CD14-positive monocyte (primary cell): Measurements from ENCODE around the gene DUS4L. TPM values are rescaled to one million over a fixed set of nuclear protein-coding genes. Genes with fewer than 3 reads are reported as not detected.
A peak's percentile ranks its signal among the peaks of the same experiment; 100 is the strongest.

ENCODE experiments used
- DNase-seq, 3 donors: peaks; one replicate each; pipeline ENCODE4 v3.0.0-alpha.2; 2011 to 2022
- H2AFZ ChIP-seq: 2 replicates; pipeline ENCODE4 v1.6.0; 2012; ENCODE audit warnings: mild to moderate bottlenecking, low read depth, low read length, inconsistent platforms; ENCODE audit not compliant: insufficient read depth, poor library complexity, severe bottlenecking
- H3K27ac ChIP-seq, 2 donors: 1 replicate in 1 of 2; 2 replicates in 1 of 2; pipeline ENCODE4 v1.5.1; 2012 to 2013; ENCODE audit warnings: low read length in 2 of 2, control low read depth in 1 of 2, inconsistent platforms in 1 of 2, low read depth in 1 of 2, mild to moderate bottlenecking in 1 of 2
- H3K27me3 ChIP-seq, 2 donors: one replicate each; pipeline versions ENCODE4 v1.6.0 to v1.6.1; 2011 to 2013; ENCODE audit warnings: low read length in 2 of 2; ENCODE audit not compliant: control insufficient read depth in 2 of 2, insufficient read depth in 2 of 2
- H3K36me3 ChIP-seq, 2 donors: replicated peaks in 1 of 2; 1 replicate in 1 of 2; 2 replicates in 1 of 2; pipeline versions ENCODE4 v1.5.1 to v1.6.1; 2012 to 2013; ENCODE audit warnings: low read length in 2 of 2, control low read depth in 1 of 2, inconsistent platforms in 1 of 2, mild to moderate bottlenecking in 1 of 2; ENCODE audit not compliant: insufficient read depth in 2 of 2, control insufficient read depth in 1 of 2
- H3K4me1 ChIP-seq, 2 donors: 1 replicate in 1 of 2; 2 replicates in 1 of 2; pipeline versions ENCODE4 v1.5.1 to v1.6.1; 2012 to 2013; ENCODE audit warnings: low read length in 2 of 2, control low read depth in 1 of 2, inconsistent platforms in 1 of 2, mild to moderate bottlenecking in 1 of 2, moderate library complexity in 1 of 2; ENCODE audit not compliant: insufficient read depth in 2 of 2, control insufficient read depth in 1 of 2
- H3K4me2 ChIP-seq: replicated peaks from 2 replicates; pipeline ENCODE3; 2012; ENCODE audit warnings: low read length, moderate library complexity, mild to moderate bottlenecking; ENCODE audit not compliant: poor library complexity, severe bottlenecking; ENCODE audit errors: extremely low read depth
- H3K4me3 ChIP-seq, 3 experiments: fragments of 200-600 bp in 1 of 3; sonication (generic) in 1 of 3; replicated peaks in 1 of 3; 1 replicate in 2 of 3; 2 replicates in 1 of 3; pipeline ENCODE4 v1.5.1; 2011 to 2013; ENCODE audit warnings: low read length in 3 of 3, mild to moderate bottlenecking in 3 of 3, control low read depth in 2 of 3, low read depth in 2 of 3, inconsistent platforms in 1 of 3, moderate library complexity in 1 of 3
- H3K79me2 ChIP-seq: 2 replicates; pipeline ENCODE4 v1.6.0; 2012; ENCODE audit warnings: mild to moderate bottlenecking, control low read depth, inconsistent platforms, low read length, moderate library complexity; ENCODE audit not compliant: insufficient read depth
- H3K9ac ChIP-seq: 2 replicates; pipeline ENCODE4 v1.6.0; 2017; ENCODE audit warnings: low read length, mild to moderate bottlenecking; ENCODE audit not compliant: insufficient read depth, poor library complexity, severe bottlenecking
- H3K9me3 ChIP-seq, 2 donors: replicated peaks in 1 of 2; 1 replicate in 1 of 2; 2 replicates in 1 of 2; pipeline versions ENCODE4 v1.5.1 to v1.6.1; 2012 to 2013; ENCODE audit warnings: low read length in 2 of 2, control low read depth in 1 of 2; ENCODE audit not compliant: control insufficient read depth in 1 of 2, insufficient read depth in 1 of 2
- H4K20me1 ChIP-seq: 2 replicates; pipeline ENCODE4 v1.6.0; 2012; ENCODE audit warnings: mild to moderate bottlenecking, low read length, control low read depth, moderate library complexity; ENCODE audit not compliant: insufficient read depth
- H3K27ac Mint-ChIP-seq, 7 donors: one replicate each; pipeline ENCODE4 v1.8.0; 2020; ENCODE audit warnings: mild to moderate bottlenecking in 7 of 7, mixed read lengths in 7 of 7, moderate library complexity in 6 of 7, inconsistent platforms in 2 of 7
- H3K27me3 Mint-ChIP-seq, 3 donors: one replicate each; pipeline ENCODE4 v1.8.0; 2021 to 2022; ENCODE audit warnings: low read depth in 3 of 3, mild to moderate bottlenecking in 3 of 3, mixed read lengths in 3 of 3, moderate library complexity in 3 of 3, inconsistent platforms in 1 of 3
- H3K36me3 Mint-ChIP-seq, 2 donors: one replicate each; pipeline ENCODE4 v1.8.0; 2020; ENCODE audit warnings: mixed read lengths in 2 of 2, inconsistent platforms in 1 of 2, mild to moderate bottlenecking in 1 of 2
- H3K4me1 Mint-ChIP-seq: one replicate; pipeline ENCODE4 v1.8.0; 2020; ENCODE audit warnings: mild to moderate bottlenecking, mixed read lengths
- H3K4me3 Mint-ChIP-seq, 2 donors: one replicate each; pipeline ENCODE4 v1.8.0; 2020; ENCODE audit warnings: mild to moderate bottlenecking in 2 of 2, mixed read lengths in 2 of 2, moderate library complexity in 1 of 2
- H3K9me3 Mint-ChIP-seq, 7 donors: one replicate each; pipeline ENCODE4 v1.8.0; 2020 to 2022; ENCODE audit warnings: mixed read lengths in 7 of 7, mild to moderate bottlenecking in 6 of 7, moderate library complexity in 6 of 7, inconsistent platforms in 2 of 7
- CTCF ChIP-seq: fragments of 200-600 bp; IDR thresholded peaks from one replicate; pipeline ENCODE4 v1.8.0; 2022; ENCODE audit warnings: antibody characterized with exemption, mild to moderate bottlenecking
- WGBS: methylation state at CpG from one replicate; pipeline ENCODE4 v1.1.5; 2013; ENCODE audit warnings: missing lambda C conversion rate; ENCODE audit not compliant: insufficient coverage; 5-methylcytosine and 5-hydroxymethylcytosine counted together
- intact Hi-C, 2 donors: fragments of 100-400 bp; cut with micrococcal nuclease; formaldehyde crosslinking; loops; one replicate each; pipeline versions ENCODE4 v1.15.0 to v1.15.1; 2023
- polyA plus RNA-seq, 3 donors: library from polyadenylated mRNA; depleted of rRNA in 1 of 3; unstranded in 2 of 3; stranded (reverse) in 1 of 3; fragments of 300-500 nt in 2 of 3; fragments of >200 nt in 1 of 3; fragmentation: Illumina TruSeq in 2 of 3; gene quantifications; 1 replicate in 2 of 3; 2 replicates in 1 of 3; pipeline ENCODE4 v1.2.3, GENCODE V29; 2012 to 2021

The DUS4L gene
- polyA plus RNA-seq, 3 donors, result 1.6 to 2.3 (median 1.7) TPM

GRCh38 chr7:107600816-107601215, 37.0 kb downstream of the DUS4L start:
- H3K9me3 ChIP-seq, result no peaks in the 10 kb centered on the region
- no peak overlapping the region for H3K27ac ChIP-seq
- DNase-seq, result no peak
- no CpG with 5 or more reads among the region's 2 CpGs for WGBS
- no peaks in the 10 kb centered on the region for H3K4me1 Mint-ChIP-seq
- H2AFZ ChIP-seq, result no peak overlapping the region
- H3K27ac Mint-ChIP-seq, result peak overlapping the region in 1 of 7 donors; percentile 26
- H3K9ac ChIP-seq, result no peak overlapping the region
- no peaks in the 10 kb centered on the region for H3K4me1 ChIP-seq
- H3K4me3 Mint-ChIP-seq, result no peak overlapping the region
- no peaks in the 10 kb centered on the region for H3K27me3 ChIP-seq
- peaks cover 43 to 49% of the 10 kb centered on the region in 2 donors for H3K36me3 Mint-ChIP-seq
- H3K27me3 Mint-ChIP-seq, result no peaks in the 10 kb centered on the region
- no peaks in the 10 kb centered on the region for H3K79me2 ChIP-seq
- TF ChIP-seq CTCF, result no peak
- H3K9me3 Mint-ChIP-seq, result no peaks in the 10 kb centered on the region
- peaks cover 35 to 80% of the 10 kb centered on the region in 2 donors for H3K36me3 ChIP-seq
- no peak overlapping the region for H3K4me2 ChIP-seq
- no peaks in the 10 kb centered on the region for H4K20me1 ChIP-seq
- intact Hi-C loops, result no loop called here
- H3K4me3 ChIP-seq, result no peak overlapping the region

GRCh38 chr7:107605218-107605815, 41.5 kb downstream of the DUS4L start:
- H3K9me3 Mint-ChIP-seq, result no peaks in the 10 kb centered on the region
- H3K9me3 ChIP-seq, result no peaks in the 10 kb centered on the region
- no peaks in the 10 kb centered on the region for H3K4me1 ChIP-seq
- H4K20me1 ChIP-seq, result no peaks in the 10 kb centered on the region
- no peak for DNase-seq
- H3K4me3 Mint-ChIP-seq, result no peak overlapping the region
- H3K36me3 ChIP-seq, result peaks cover 22 to 69% of the 10 kb centered on the region in 2 donors
- H3K27ac ChIP-seq, result no peak overlapping the region
- H3K4me3 ChIP-seq, result no peak overlapping the region
- no peaks in the 10 kb centered on the region for H3K79me2 ChIP-seq
- 80% methylated on average over 1 of the region's 3 CpGs for WGBS
- no peak overlapping the region for H2AFZ ChIP-seq
- TF ChIP-seq CTCF, result no peak
- H3K27ac Mint-ChIP-seq, result no peak overlapping the region
- H3K36me3 Mint-ChIP-seq, result peaks cover 37 to 57% of the 10 kb centered on the region in 2 donors
- intact Hi-C loops, result no loop called here
- no peaks in the 10 kb centered on the region for H3K27me3 ChIP-seq
- no peaks in the 10 kb centered on the region for H3K27me3 Mint-ChIP-seq
- no peak overlapping the region for H3K4me2 ChIP-seq
- no peaks in the 10 kb centered on the region for H3K4me1 Mint-ChIP-seq
- no peak overlapping the region for H3K9ac ChIP-seq
